IPS-15b (cell line): ENCODE measurements around the gene ITPRIP.

Experiments
- H3K27me3 ChIP-seq: one replicate; pipeline ENCODE4 v1.6.1; 2013; ENCODE audit warnings: low read length; ENCODE audit not compliant: control insufficient read depth, insufficient read depth
- H3K36me3 ChIP-seq: one replicate; pipeline ENCODE4 v1.6.1; 2013; ENCODE audit warnings: low read length; ENCODE audit not compliant: control insufficient read depth, insufficient read depth
- H3K4me1 ChIP-seq: one replicate; pipeline ENCODE4 v1.6.1; 2013; ENCODE audit warnings: mild to moderate bottlenecking, low read length; ENCODE audit not compliant: control insufficient read depth, insufficient read depth
- H3K4me3 ChIP-seq: one replicate; pipeline ENCODE4 v1.5.1; 2013; ENCODE audit warnings: low read depth, low read length
- H3K9ac ChIP-seq: one replicate; pipeline ENCODE4 v1.6.1; 2013; ENCODE audit warnings: low read depth, mild to moderate bottlenecking, low read length
- H3K9me3 ChIP-seq: one replicate; pipeline ENCODE4 v1.6.1; 2013; ENCODE audit warnings: mild to moderate bottlenecking, low read length; ENCODE audit not compliant: control insufficient read depth, insufficient read depth

ITPRIP gene

DNA sequence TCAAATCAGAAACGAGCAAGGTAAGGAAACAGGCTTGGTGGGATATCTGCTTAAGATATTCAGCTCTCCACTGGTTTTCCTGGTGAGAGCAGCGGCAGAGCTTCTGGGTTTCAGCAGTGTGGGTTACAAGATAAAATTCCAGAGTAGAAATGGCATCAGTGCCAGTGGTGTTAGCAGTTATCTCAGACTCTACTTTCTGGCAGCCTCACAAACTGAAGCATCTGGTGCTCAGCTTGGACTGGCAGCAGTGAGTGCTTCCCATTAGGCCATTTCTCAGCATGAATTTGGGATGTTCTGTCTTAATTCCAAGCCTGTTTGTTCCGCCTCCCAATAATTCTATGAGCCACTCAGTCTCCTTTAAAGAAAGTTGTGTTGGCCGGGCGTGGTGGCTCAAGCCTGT lies 76.2 kb downstream of the ITPRIP start:
- Histone ChIP-seq H3K4me3 (no peak overlapping the region), H3K4me1 (no peaks in the 10 kb centered on the region), H3K27me3 (no peaks in the 10 kb centered on the region), H3K9me3 (no peaks in the 10 kb centered on the region), H3K9ac (no peak overlapping the region), H3K36me3 (no peaks in the 10 kb centered on the region)

DNA sequence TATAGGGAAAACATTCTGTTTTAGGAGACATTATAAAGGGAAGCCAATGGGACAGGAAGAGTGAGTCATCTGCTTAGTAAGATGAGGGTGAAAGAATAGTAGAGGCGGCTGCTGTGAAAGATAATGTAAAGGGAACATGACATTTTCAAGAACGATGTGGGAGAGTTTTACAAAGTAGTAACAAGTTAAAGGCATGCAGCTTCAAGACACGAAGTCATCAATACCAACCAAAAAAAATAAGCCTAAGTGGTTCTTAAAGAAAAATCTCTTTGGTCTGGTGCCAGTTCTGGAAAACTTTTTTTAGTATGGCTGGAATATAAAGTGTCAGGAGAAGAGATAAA lies 77.5 kb downstream of the ITPRIP start:
- Histone ChIP-seq H3K36me3 (no peaks in the 10 kb centered on the region), H3K4me1 (peaks cover 5% of the 10 kb centered on the region), H3K27me3 (peaks cover under 1% of the 10 kb centered on the region), H3K9me3 (no peaks in the 10 kb centered on the region), H3K4me3 (no peak overlapping the region), H3K9ac (no peak overlapping the region)

GRCh38 chr10:104259999-104260774 lies 78.1 kb downstream of the ITPRIP start:
- no peak overlapping the region for H3K4me3 ChIP-seq

More at GRCh38 chr10:104259999-104260774, 78.1 kb downstream of the ITPRIP start:
- Histone ChIP-seq H3K9me3 (no peaks in the 10 kb centered on the region), H3K27me3 (peaks cover 4% of the 10 kb centered on the region), H3K36me3 (no peaks in the 10 kb centered on the region), H3K9ac (no peak overlapping the region), H3K4me1 (peaks cover 8% of the 10 kb centered on the region)
